ENCODE data around the gene ASPSCR1. TPM values are rescaled to one million over a fixed set of nuclear protein-coding genes. Genes with fewer than 3 reads are reported as not detected.
A peak's percentile ranks its signal among the peaks of the same experiment; 100 is the strongest.

ASPSCR1 gene
- total RNA-seq, 3 donors from 2014 or later: 15.4 to 31.8 (median 17.9) TPM

- no peak for TF ChIP-seq POLR2A (IDR thresholded peaks at IDR 0.05)
- no peak for TF ChIP-seq POLR2AphosphoS5 (IDR thresholded peaks at IDR 0.05)
- TF ChIP-seq CTCF (IDR thresholded peaks at IDR 0.05): no peak
- intact Hi-C loops (cut with DNase I; ENCODE audit: low total_unique reads): no loop called here
- Histone ChIP-seq H3K4me1 (peaks cover 0 to 11% of the 10 kb centered on the region in 2 donors), H3K27me3 (no peaks in the 10 kb centered on the region), H3K9me3 (no peaks in the 10 kb centered on the region), H3K4me3 (peak overlapping the region; percentile 87 to 96 (median 90)), H3K36me3 (peaks cover 3% of the 10 kb centered on the region), H3K27ac (peak overlapping the region; percentile 73 to 97)
- no peak for DNase-seq (ENCODE audit: low spot score in 2 of 2)
Measured at GRCh38 chr17:82065193-82065637, 87.8 kb downstream of the ASPSCR1 start.

- peak in 1 of 3 donors; percentile 10 for TF ChIP-seq CTCF (IDR thresholded peaks at IDR 0.05)
- no peak for TF ChIP-seq POLR2A (IDR thresholded peaks at IDR 0.05)
- TF ChIP-seq POLR2AphosphoS5 (IDR thresholded peaks at IDR 0.05): peak; percentile 65 to 86 (median 73)
- peak in 1 of 2 donors; percentile 67 for DNase-seq (ENCODE audit: low spot score in 2 of 2)
- intact Hi-C loops (cut with DNase I; ENCODE audit: low total_unique reads): no loop called here
- Histone ChIP-seq H3K4me3 (peak within 1 kb of the TSS; percentile 87 to 96 (median 90)), H3K27ac (peak within 1 kb of the TSS; percentile 87 to 97), H3K9me3 (no peaks in the 10 kb centered on the region), H3K27me3 (no peaks in the 10 kb centered on the region), H3K4me1 (peaks cover 0 to 11% of the 10 kb centered on the region in 2 donors), H3K36me3 (no peaks in the 10 kb centered on the region)
Measured at GRCh38 chr17:82065638-82066303, 88.3 kb downstream of the ASPSCR1 start, which contains the start of gene DUS1L. Gene DUS1L (minus strand): TSS chr17:82065804. CDS start chr17:82065059, 745 bp downstream.

Other genes starting within 250 kb of the ASPSCR1 start
- not detected for gene GCGR, start 173.5 kb upstream of the ASPSCR1 start, total RNA-seq
- 10 to 100 TPM; 51.2 to 81.0 (median 67.5) TPM for gene MCRIP1, start 144.3 kb upstream of the ASPSCR1 start, total RNA-seq
- not detected for gene PPP1R27, start 142.6 kb upstream of the ASPSCR1 start, total RNA-seq
- 100 to 1,000 TPM; 374 to 475 (median 466) TPM for gene P4HB, start 117.1 kb upstream of the ASPSCR1 start, total RNA-seq
- gene ARHGDIA, start 106.3 kb upstream of the ASPSCR1 start, total RNA-seq: 100 to 1,000 TPM in 2 of 3 donors, 10 to 100 TPM in 1; 67.0 to 135 (median 124) TPM
- gene ALYREF, start 86.0 kb upstream of the ASPSCR1 start, total RNA-seq: 10 to 100 TPM; 37.4 to 69.5 (median 50.9) TPM
- gene ANAPC11, start 85.9 kb upstream of the ASPSCR1 start, total RNA-seq: 100 to 1,000 TPM in 2 of 3 donors, 10 to 100 TPM in 1; 99.7 to 127 (median 117) TPM
- gene NPB, start 75.4 kb upstream of the ASPSCR1 start, total RNA-seq: 1 to 10 TPM in 1 of 3 donors, not detected in 2; 2.0 TPM
- 10 to 100 TPM; 22.9 to 69.4 (median 35.9) TPM for gene PCYT2, start 66.2 kb upstream of the ASPSCR1 start, total RNA-seq
- gene SIRT7, start 59.5 kb upstream of the ASPSCR1 start, total RNA-seq: 10 to 100 TPM; 20.6 to 27.2 (median 25.8) TPM
- 10 to 100 TPM; 12.3 to 15.2 (median 14.1) TPM for gene MAFG, start 49.9 kb upstream of the ASPSCR1 start, total RNA-seq
- gene PYCR1, start 40.3 kb upstream of the ASPSCR1 start, total RNA-seq: 10 to 100 TPM in 2 of 3 donors, 1 to 10 TPM in 1; 3.0 to 30.2 (median 15.5) TPM
- not detected for gene MYADML2, start 30.4 kb upstream of the ASPSCR1 start, total RNA-seq
- under 1 TPM in 1 of 3 donors, not detected in 2; 0.29 TPM for gene NOTUM, start 16.4 kb upstream of the ASPSCR1 start, total RNA-seq
- 10 to 100 TPM; 79.5 to 94.7 (median 92.5) TPM for gene CENPX, start 45.2 kb downstream of the ASPSCR1 start, total RNA-seq
- 10 to 100 TPM in 2 of 3 donors, 1 to 10 TPM in 1; 8.0 to 18.7 (median 14.7) TPM for gene LRRC45, start 45.7 kb downstream of the ASPSCR1 start, total RNA-seq
- 10 to 100 TPM in 2 of 3 donors, 1 to 10 TPM in 1; 7.6 to 23.0 (median 16.1) TPM for gene RAC3, start 54.0 kb downstream of the ASPSCR1 start, total RNA-seq
- gene DCXR, start 60.1 kb downstream of the ASPSCR1 start, total RNA-seq: 100 to 1,000 TPM; 202 to 484 (median 228) TPM
- 10 to 100 TPM; 30.5 to 49.4 (median 31.8) TPM for gene RFNG, start 74.2 kb downstream of the ASPSCR1 start, total RNA-seq
- gene GPS1, start 74.3 kb downstream of the ASPSCR1 start, total RNA-seq: 10 to 100 TPM; 68.8 to 95.4 (median 94.4) TPM
- 10 to 100 TPM; 55.0 to 96.4 (median 82.0) TPM for gene DUS1L, start 88.2 kb downstream of the ASPSCR1 start, total RNA-seq
- gene FASN, start 120.6 kb downstream of the ASPSCR1 start, total RNA-seq: 100 to 1,000 TPM in 1 of 3 donors, 10 to 100 TPM in 2; 95.4 to 590 (median 98.6) TPM
- gene CCDC57, start 235.2 kb downstream of the ASPSCR1 start, total RNA-seq: 10 to 100 TPM; 13.4 to 56.9 (median 52.8) TPM